Skeletal muscle tissue (tissue), 4 donors: Measurements from ENCODE around the gene MTARC1. TPM values are rescaled to one million over a fixed set of nuclear protein-coding genes. Genes with fewer than 3 reads are reported as not detected.

Experiments
- H3K27ac ChIP-seq: one replicate; pipeline ENCODE4 v1.7.0; 2013; ENCODE audit warnings: mild to moderate bottlenecking, low read depth, low read length, inconsistent platforms
- H3K27me3 ChIP-seq, 3 donors: one replicate each; pipeline ENCODE4 v1.7.0; 2013; ENCODE audit warnings: low read length in 3 of 3; ENCODE audit not compliant: control insufficient read depth in 3 of 3, insufficient read depth in 3 of 3
- H3K36me3 ChIP-seq, 3 donors: one replicate each; pipeline ENCODE4 v1.7.0; 2013; ENCODE audit warnings: low read length in 3 of 3; ENCODE audit not compliant: control insufficient read depth in 3 of 3, insufficient read depth in 3 of 3
- H3K4me1 ChIP-seq, 3 donors: one replicate each; pipeline ENCODE4 v1.7.0; 2013; ENCODE audit warnings: low read length in 3 of 3, mild to moderate bottlenecking in 3 of 3; ENCODE audit not compliant: control insufficient read depth in 3 of 3, insufficient read depth in 3 of 3
- H3K4me3 ChIP-seq, 3 donors: one replicate each; pipeline ENCODE4 v1.7.0; 2013; ENCODE audit warnings: low read length in 3 of 3
- H3K9ac ChIP-seq, 3 donors: one replicate each; pipeline ENCODE4 v1.7.0; 2013; ENCODE audit warnings: low read length in 3 of 3, mild to moderate bottlenecking in 3 of 3, moderate library complexity in 2 of 3, low read depth in 1 of 3
- H3K9me3 ChIP-seq, 3 donors: one replicate each; pipeline ENCODE4 v1.7.0; 2013; ENCODE audit warnings: low read length in 3 of 3; ENCODE audit not compliant: control insufficient read depth in 3 of 3
- total RNA-seq: library from RNA; depleted of rRNA; stranded (reverse); fragments of >200 nt; gene quantifications from one replicate; pipeline ENCODE4 v1.2.3, GENCODE V29; 2014
- donor health status: Osteomylitis.

The MTARC1 gene
- total RNA-seq, 1 donor from 2014 or later: 5.2 TPM

GRCh38 chr1:220785166-220786056 lies 1.3 kb upstream of the MTARC1 start:
- Histone ChIP-seq H3K27me3 (no peaks in the 10 kb centered on the region), H3K4me3 (peak overlapping the region in 1 of 3 donors; percentile 74), H3K9ac (peak overlapping the region in 1 of 3 donors; percentile 89), H3K9me3 (no peaks in the 10 kb centered on the region), H3K4me1 (peaks cover 4 to 17% (median 6%) of the 10 kb centered on the region in 3 donors), H3K27ac (peak overlapping the region; percentile 49), H3K36me3 (peaks cover 8 to 13% (median 8%) of the 10 kb centered on the region in 3 donors)

GRCh38 chr1:220786057-220786336 lies 716 bp upstream of the MTARC1 start:
- no peaks in the 10 kb centered on the region for H3K27me3 ChIP-seq
- peak overlapping the region; percentile 49 for H3K27ac ChIP-seq

GRCh38 chr1:220787069-220787619 lies 431 bp downstream of the MTARC1 start:
- peak overlapping the region; percentile 64 to 78 (median 69) for H3K4me3 ChIP-seq
- H3K4me1 ChIP-seq: peaks cover 9 to 24% (median 16%) of the 10 kb centered on the region in 3 donors
- H3K9ac ChIP-seq: peak overlapping the region; percentile 67 to 89 (median 82)
- no peak overlapping the region for H3K27ac ChIP-seq
- H3K36me3 ChIP-seq: peaks cover 8 to 10% (median 8%) of the 10 kb centered on the region in 3 donors
- H3K27me3 ChIP-seq: no peaks in the 10 kb centered on the region
- H3K9me3 ChIP-seq: no peaks in the 10 kb centered on the region

More at GRCh38 chr1:220786057-220786336, 716 bp upstream of the MTARC1 start:
- H3K9me3 ChIP-seq: no peaks in the 10 kb centered on the region
- peaks cover 8 to 13% (median 8%) of the 10 kb centered on the region in 3 donors for H3K36me3 ChIP-seq
- H3K4me3 ChIP-seq: peak overlapping the region; percentile 69 to 78 (median 74)
- peak overlapping the region; percentile 67 to 89 (median 82) for H3K9ac ChIP-seq
- H3K4me1 ChIP-seq: peaks cover 4 to 17% (median 6%) of the 10 kb centered on the region in 3 donors

GRCh38 chr1:220788900-220789299 lies 2.2 kb downstream of the MTARC1 start:
- Histone ChIP-seq H3K27me3 (no peaks in the 10 kb centered on the region), H3K9ac (no peak overlapping the region), H3K4me3 (no peak overlapping the region), H3K9me3 (no peaks in the 10 kb centered on the region), H3K4me1 (peaks cover 11 to 30% (median 18%) of the 10 kb centered on the region in 3 donors), H3K36me3 (peaks cover under 1 to 4% (median 3%) of the 10 kb centered on the region in 3 donors), H3K27ac (no peak overlapping the region)

- H3K4me3 ChIP-seq: no peak overlapping the region
- no peaks in the 10 kb centered on the region for H3K9me3 ChIP-seq
- no peak overlapping the region for H3K9ac ChIP-seq
- no peaks in the 10 kb centered on the region for H3K27me3 ChIP-seq
- H3K4me1 ChIP-seq: peaks cover 11 to 31% (median 18%) of the 10 kb centered on the region in 3 donors
- H3K27ac ChIP-seq: no peak overlapping the region
- H3K36me3 ChIP-seq: peaks cover 0 to 3% (median 0%) of the 10 kb centered on the region in 3 donors
Observed at GRCh38 chr1:220789532-220790147, 2.9 kb downstream of the MTARC1 start.

GRCh38 chr1:220791285-220791684 lies 4.6 kb downstream of the MTARC1 start:
- H3K27ac ChIP-seq: peak overlapping the region; percentile 9
- H3K4me1 ChIP-seq: peaks cover 11 to 26% (median 14%) of the 10 kb centered on the region in 3 donors
- no peak overlapping the region for H3K9ac ChIP-seq
- H3K4me3 ChIP-seq: no peak overlapping the region
- peaks cover 0 to 2% (median 0%) of the 10 kb centered on the region in 3 donors for H3K36me3 ChIP-seq
- H3K27me3 ChIP-seq: no peaks in the 10 kb centered on the region
- H3K9me3 ChIP-seq: no peaks in the 10 kb centered on the region

GRCh38 chr1:220791956-220792355 lies 5.2 kb downstream of the MTARC1 start:
- Histone ChIP-seq H3K36me3 (peaks cover 3 to 6% (median 4%) of the 10 kb centered on the region in 3 donors), H3K27ac (peak overlapping the region; percentile 9), H3K9ac (no peak overlapping the region), H3K9me3 (no peaks in the 10 kb centered on the region), H3K4me1 (peaks cover 11 to 29% (median 12%) of the 10 kb centered on the region in 3 donors), H3K4me3 (no peak overlapping the region), H3K27me3 (no peaks in the 10 kb centered on the region)

GRCh38 chr1:220796530-220796929 lies 9.8 kb downstream of the MTARC1 start:
- H3K9me3 ChIP-seq: no peaks in the 10 kb centered on the region
- no peak overlapping the region for H3K27ac ChIP-seq
- H3K9ac ChIP-seq: no peak overlapping the region
- H3K4me3 ChIP-seq: no peak overlapping the region
- no peaks in the 10 kb centered on the region for H3K27me3 ChIP-seq
- peaks cover 10 to 17% (median 12%) of the 10 kb centered on the region in 3 donors for H3K36me3 ChIP-seq
- peaks cover 6 to 25% (median 8%) of the 10 kb centered on the region in 3 donors for H3K4me1 ChIP-seq

GRCh38 chr1:220797044-220797443 lies 10.3 kb downstream of the MTARC1 start:
- no peak overlapping the region for H3K27ac ChIP-seq
- H3K9ac ChIP-seq: no peak overlapping the region
- H3K36me3 ChIP-seq: peaks cover 13 to 22% (median 17%) of the 10 kb centered on the region in 3 donors

More at GRCh38 chr1:220797044-220797443, 10.3 kb downstream of the MTARC1 start:
- Histone ChIP-seq H3K9me3 (no peaks in the 10 kb centered on the region), H3K4me3 (no peak overlapping the region), H3K4me1 (peaks cover 3 to 24% (median 3%) of the 10 kb centered on the region in 3 donors), H3K27me3 (no peaks in the 10 kb centered on the region)
